ENCODE data around the gene COG8.

Gene COG8

DNA sequence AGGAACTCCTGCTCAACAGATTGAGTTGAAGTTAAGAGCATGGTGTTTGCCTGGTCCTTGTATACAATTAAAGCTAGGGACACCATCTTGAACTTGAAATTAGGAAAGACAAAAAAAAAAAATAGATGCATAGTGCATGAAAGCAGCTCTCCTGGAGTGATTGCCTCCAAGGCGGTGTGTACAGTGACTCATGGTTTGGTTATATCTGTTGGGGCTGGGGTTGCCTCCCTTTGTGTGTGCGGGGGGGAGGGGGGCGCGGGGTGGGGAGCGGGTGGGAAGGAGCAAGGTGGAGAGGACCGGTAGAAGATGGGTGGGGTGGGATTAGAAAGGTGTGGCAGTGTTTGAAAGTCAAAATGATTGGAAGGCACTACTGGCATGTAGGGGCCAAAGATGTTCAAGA, 8.9 kb upstream of the COG8 start:
- no peak for DNase-seq (ENCODE audit: low read depth in 2 of 2, low spot score in 1 of 2)

DNA sequence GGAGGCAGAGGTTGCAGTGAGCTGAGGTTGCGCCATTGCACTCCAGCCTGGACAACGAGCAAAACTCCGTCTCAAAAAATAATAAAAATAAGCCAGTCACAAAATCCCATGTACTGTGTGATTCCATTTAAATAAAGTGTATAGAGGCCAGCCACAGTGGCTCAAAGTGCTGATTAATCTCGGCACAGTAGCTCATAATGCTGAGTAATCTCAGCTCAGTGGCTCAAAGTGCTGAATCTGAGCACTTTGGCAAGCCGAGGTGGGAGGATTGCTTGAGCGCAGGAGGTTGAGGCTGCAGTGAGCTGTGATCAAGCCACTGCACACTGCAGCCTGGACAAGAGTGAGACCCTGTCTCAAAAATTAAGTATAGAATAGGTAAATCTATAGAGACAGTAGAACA, 7.3 kb upstream of the COG8 start:
- no peak for DNase-seq (ENCODE audit: low read depth in 2 of 2, low spot score in 1 of 2)

DNA sequence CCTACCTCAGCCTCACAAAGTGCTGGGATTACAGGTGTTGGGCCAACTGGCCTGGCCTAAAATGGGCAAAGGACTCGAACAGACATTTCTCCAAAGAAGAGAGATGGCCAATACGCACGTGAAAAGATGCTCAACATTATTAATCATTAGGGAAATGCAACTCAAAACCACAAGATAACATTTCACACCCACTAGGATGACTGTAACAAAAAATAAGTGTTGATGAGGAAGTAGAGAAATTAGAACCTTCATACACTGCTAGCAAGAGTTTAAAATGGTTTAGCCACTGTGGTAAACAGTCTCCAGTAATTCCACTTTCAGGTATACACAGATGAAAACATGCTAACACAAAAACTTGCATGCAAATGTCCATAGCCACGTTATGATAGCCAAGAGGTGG, 6.6 kb upstream of the COG8 start:
- DNase-seq (ENCODE audit: low read depth in 2 of 2, low spot score in 1 of 2), result no peak

DNA sequence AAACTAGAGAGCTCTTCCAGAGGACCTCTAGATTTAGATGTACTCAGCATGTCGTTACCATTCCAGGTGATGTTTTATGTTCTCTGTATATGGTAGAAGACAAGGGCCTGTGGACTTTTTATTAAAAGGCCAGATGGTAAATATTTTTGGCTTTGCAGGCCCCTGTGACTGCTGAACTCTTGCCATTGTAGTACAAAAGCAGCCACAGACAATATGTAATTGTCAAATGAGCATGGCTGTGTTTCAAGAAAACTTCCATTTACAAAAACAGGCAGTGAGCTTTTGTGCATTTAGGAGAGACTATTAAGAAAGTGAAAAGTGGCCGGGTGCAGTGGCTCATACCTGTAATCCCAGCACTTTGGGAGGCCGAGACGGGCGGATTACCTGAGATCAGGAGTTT, 4.8 kb upstream of the COG8 start:
- no peak for DNase-seq (ENCODE audit: low read depth in 2 of 2, low spot score in 1 of 2)

- no peak for DNase-seq (ENCODE audit: low read depth in 2 of 2, low spot score in 1 of 2)
These were observed 806 bp upstream of the COG8 start for GRCh38 chr16:69340095-69340644.

DNA sequence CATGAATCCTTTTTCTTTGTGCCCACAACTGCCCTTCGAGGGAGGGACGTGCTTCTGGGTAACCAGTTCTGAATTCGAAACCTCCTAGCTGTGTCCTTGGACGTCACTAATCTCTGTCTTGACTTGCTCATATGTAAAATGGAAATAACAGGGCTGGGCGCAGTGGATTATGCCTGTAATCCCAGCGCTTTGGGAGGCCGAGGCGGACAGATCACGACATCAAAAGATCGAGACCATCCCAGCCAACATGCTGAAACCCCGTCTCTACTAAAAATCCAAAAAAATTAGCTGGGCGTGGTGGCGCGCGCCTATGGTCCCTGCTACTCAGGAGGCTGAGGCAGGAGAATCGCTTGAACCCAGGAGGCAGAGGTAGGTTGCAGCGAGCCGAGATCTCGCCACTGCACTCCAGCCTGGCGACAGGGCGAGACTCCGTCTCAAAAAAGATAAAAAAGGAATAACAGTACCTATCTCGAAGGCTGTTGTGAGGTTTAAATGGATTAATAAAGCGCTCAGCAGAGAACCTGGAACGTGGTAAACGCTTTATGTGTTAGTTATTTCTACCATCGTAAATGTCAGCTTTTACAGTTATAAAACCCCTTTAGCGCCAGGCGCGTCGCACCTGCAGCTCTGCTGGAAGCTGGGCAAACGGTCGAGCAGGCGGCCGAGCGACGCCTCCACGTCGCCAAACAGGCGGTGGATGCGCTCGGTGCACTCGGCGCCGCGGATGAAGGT, 641 bp downstream of the COG8 start:
- DNase-seq (ENCODE audit: low read depth in 2 of 2, low spot score in 1 of 2), result no peak

DNA sequence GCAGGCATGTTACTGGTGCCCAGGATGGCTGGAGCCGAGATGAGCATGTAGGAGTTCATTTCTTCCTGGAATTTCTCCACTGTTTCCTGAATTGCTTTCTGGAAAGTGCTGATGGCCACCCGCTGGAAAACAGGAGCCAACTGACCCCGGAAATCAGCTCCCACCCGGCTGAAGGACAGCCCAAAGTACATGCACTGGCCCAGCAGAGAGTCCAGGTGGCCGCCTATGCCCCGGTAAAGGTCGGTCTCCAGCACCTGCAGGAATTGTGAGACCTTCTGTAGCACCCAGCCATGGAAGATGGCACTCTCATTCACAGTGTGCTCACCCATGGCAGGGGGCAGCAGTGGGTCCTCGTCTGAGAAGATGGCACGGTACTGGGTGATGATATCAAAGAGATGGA, 4.7 kb downstream of the COG8 start:
- DNase-seq (ENCODE audit: low read depth in 2 of 2, low spot score in 1 of 2), result no peak

DNA sequence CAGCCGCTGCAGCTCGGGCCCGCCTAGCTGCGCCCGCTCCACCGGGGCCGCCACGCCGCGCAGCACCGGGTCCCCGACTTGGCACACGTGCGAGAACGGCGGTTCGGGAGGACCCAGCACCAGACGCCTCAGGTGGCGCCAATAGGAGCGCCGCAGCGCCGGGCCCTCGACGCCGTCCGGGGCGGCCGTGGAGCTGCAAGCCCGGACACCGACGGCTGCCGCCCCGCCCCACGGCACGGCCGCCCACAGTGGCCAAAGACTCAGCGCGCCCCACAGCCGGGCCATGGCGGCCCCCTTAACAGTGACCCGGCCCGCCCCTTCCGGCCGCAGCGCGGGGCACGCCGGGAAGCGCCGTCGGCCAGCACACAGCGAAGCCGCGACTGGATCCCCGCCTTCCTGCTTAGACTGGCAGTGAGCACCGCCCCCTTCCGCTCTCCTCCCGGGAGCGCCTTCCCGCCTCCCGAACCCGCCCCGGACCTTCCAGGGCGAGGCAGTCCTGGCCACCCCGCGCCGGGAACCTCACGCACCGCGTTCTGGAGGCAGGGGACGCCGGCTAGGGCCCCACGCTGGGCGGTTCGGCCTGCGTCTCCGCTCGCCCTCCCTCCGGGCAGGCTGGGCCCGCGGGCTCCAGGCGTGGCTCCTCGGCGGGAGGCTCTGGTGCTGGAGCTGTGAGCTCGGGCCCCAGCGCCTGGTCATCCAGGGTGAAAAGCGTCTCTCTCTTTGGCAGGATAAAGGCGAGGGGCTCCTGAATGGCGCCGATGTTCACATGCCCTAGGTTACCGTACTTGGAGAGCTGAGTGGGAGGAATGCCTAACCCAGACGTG, 8.9 kb downstream of the COG8 start, which contains the start of gene PDF:
Gene PDF (minus strand): TSS at position 303 of the 824 bp plus-strand sequence. CDS start 18 bp downstream, at position 285.
- peak; percentile 59 to 65 for DNase-seq (ENCODE audit: low read depth in 2 of 2, low spot score in 1 of 2)

- peak in 1 of 2 donors; percentile 21 for DNase-seq (ENCODE audit: low read depth in 2 of 2, low spot score in 1 of 2)
These were observed 9.7 kb downstream of the COG8 start for GRCh38 chr16:69329369-69330285.

GRCh38 chr16:69328854-69329316, 10.5 kb downstream of the COG8 start:
- no peak for DNase-seq (ENCODE audit: low read depth in 2 of 2, low spot score in 1 of 2)

- DNase-seq (ENCODE audit: low read depth in 2 of 2, low spot score in 1 of 2), result no peak
These were observed 11.6 kb downstream of the COG8 start for GRCh38 chr16:69327585-69328310.

- no peak for DNase-seq (ENCODE audit: low read depth in 2 of 2, low spot score in 1 of 2)
These were observed 13.0 kb downstream of the COG8 start for GRCh38 chr16:69326172-69326873.

GRCh38 chr16:69325784-69326171, 13.6 kb downstream of the COG8 start:
- no peak for DNase-seq (ENCODE audit: low read depth in 2 of 2, low spot score in 1 of 2)

- DNase-seq (ENCODE audit: low read depth in 2 of 2, low spot score in 1 of 2), result no peak
These were observed 14.6 kb downstream of the COG8 start for GRCh38 chr16:69324585-69325253.

DNA sequence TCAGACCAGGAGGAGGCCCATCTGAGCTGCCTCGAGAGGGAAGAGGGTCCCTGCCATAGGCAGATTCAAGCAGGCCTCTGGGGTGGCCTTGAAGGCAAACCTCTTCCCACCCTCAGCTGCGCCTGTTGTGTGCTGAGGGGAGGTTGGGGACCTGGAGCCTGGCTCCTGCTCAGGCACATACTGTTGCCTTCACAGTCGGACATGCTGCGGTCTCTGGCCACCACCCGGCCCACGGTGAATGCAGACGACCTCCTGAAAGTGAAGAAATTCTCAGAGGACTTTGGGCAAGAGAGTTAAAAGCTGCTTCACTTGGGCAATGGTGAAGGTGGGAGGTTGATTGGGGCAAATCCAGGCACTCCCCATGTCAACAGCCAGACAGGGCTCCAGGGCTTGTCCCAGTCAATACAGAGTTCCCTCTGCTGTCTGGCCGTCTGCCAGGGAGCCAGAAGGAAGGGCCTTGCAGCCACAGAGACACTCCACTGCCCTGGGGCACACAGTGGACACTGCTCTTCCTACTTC, 15.3 kb downstream of the COG8 start:
- no peak for DNase-seq (ENCODE audit: low read depth in 2 of 2, low spot score in 1 of 2)

- no peak for DNase-seq (ENCODE audit: low read depth in 2 of 2, low spot score in 1 of 2)
These were observed 15.9 kb downstream of the COG8 start for GRCh38 chr16:69323415-69323814.

GRCh38 chr16:69322343-69322742, 17.0 kb downstream of the COG8 start:
- no peak for DNase-seq (ENCODE audit: low read depth in 2 of 2, low spot score in 1 of 2)

DNA sequence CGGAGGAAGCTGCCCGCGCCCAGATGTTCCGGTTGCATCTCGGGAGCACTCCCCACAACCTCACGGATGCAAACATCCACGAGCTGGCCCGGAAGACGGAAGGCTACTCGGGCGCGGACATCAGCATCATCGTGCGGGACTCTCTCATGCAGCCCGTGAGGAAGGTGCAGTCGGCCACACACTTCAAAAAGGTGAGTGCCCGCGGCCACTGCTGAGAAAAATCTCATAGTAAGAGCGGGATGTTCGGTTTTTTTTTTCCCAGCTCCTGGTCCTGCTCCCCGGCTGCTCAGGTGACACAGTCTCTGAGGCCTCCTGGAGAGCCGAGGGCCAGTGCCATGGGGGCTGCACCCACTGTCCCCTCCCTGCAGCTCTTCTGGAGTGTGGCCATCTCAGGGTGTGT, 18.3 kb downstream of the COG8 start:
- no peak for DNase-seq (ENCODE audit: low read depth in 2 of 2, low spot score in 1 of 2)

- DNase-seq (ENCODE audit: low read depth in 2 of 2, low spot score in 1 of 2), result no peak
These were observed 18.7 kb downstream of the COG8 start for GRCh38 chr16:69320740-69321073.
